ENCODE data around the gene TNC. TPM values are rescaled to one million over a fixed set of nuclear protein-coding genes. Genes with fewer than 3 reads are reported as not detected.

TNC gene
- 572 and 805 TPM in 2 replicates for polyA plus RNA-seq (2012; rRNA removed)
- 444 and 596 TPM in 2 replicates for polyA plus RNA-seq (2012; cell fraction: cytosol; rRNA removed)
- polyA plus RNA-seq (2012; cell fraction: nucleus; rRNA removed): 772 and 1,095 TPM in 2 replicates

- Histone ChIP-seq H3K4me2 (peak within 1 kb of the TSS; percentile 76), H3K27ac (ENCODE audit: low read depth in 2 of 2, low read length in 1 of 2) (peak within 1 kb of the TSS; percentile 87 to 92), H3K9me3 (no peaks in the 10 kb centered on the region), H3K27me3 (ENCODE audit: insufficient read depth) (no peaks in the 10 kb centered on the region), H2AFZ (ENCODE audit: low read depth) (peak within 1 kb of the TSS; percentile 21), H3K36me3 (replicated peaks in 1 of 2; ENCODE audit: control insufficient read depth in 1 of 2, insufficient read depth in 2 of 2, low read length in 1 of 2) (peaks cover 14 to 17% of the 10 kb centered on the region in 2 experiments), H3K4me3 (ENCODE audit: low read depth in 2 of 2, low read length in 1 of 2) (peak within 1 kb of the TSS; percentile 70 to 83), H3K4me1 (ENCODE audit: control insufficient read depth in 1 of 2, insufficient read depth in 2 of 2, low read depth in 1 of 2, low read length in 1 of 2) (peaks cover 10 to 20% of the 10 kb centered on the region in 2 experiments; a peak in 3 of 4 replicates), H3K9me2 (no peaks in the 10 kb centered on the region), H3K9ac (peak within 1 kb of the TSS; percentile 89), H4K20me1 (ENCODE audit: insufficient read depth) (no peaks in the 10 kb centered on the region; the same call in 1 of the 2 replicates), H3F3A (replicated peaks; ENCODE audit: insufficient read depth) (peaks cover 49% of the 10 kb centered on the region), H3K79me2 (ENCODE audit: insufficient read depth) (peaks cover 47% of the 10 kb centered on the region)
- peak; percentile 75 for DNase-seq
- WGBS (ENCODE audit: low lambda C conversion rate): 3% methylated on average over 30 of the region's 37 CpGs
- ChIA-PET CTCF (interaction anchor here (0.7 to 0.9 kb wide), 3 partner anchors 31 to 456 kb away, joined by 3 to 4 read pairs (median 3); no protein-coding TSS in a partner anchor), POLR2A (interaction anchor here (0.6 kb wide), 2 partner anchors 85 to 1541 kb away, joined by 3 to 4 read pairs; no protein-coding TSS in a partner anchor)
- TF ChIP-seq NFIC (IDR thresholded peaks at IDR 0.05; ENCODE audit: borderline replicate concordance) (peak; percentile 91), RAD21 (IDR thresholded peaks at IDR 0.05; ENCODE audit: low read length) (no peak), PBX3 (IDR thresholded peaks at IDR 0.05) (peak; percentile 53; the same call in 1 of the 2 replicates), MXI1 (IDR thresholded peaks at IDR 0.05; ENCODE audit: low read depth, low read length) (peak; percentile 73), POLR2AphosphoS5 (IDR thresholded peaks at IDR 0.05; ENCODE audit: low read depth, low read length) (peak; percentile 96), GATA2 (CRISPR knock-in tag; IDR thresholded peaks at IDR 0.05) (no peak), ZBTB33 (IDR thresholded peaks at IDR 0.05; ENCODE audit: borderline replicate concordance, low read depth) (no peak), REST (IDR thresholded peaks at IDR 0.05; ENCODE audit: low read depth, low read length) (peak; percentile 65), TCF12 (IDR thresholded peaks at IDR 0.05) (no peak; the same call in none of the 2 replicates), NRF1 (IDR thresholded peaks at IDR 0.05; ENCODE audit: low read depth, low read length) (no peak), MEF2A (IDR thresholded peaks at IDR 0.05; ENCODE audit: borderline replicate concordance, low read depth) (no peak), FOXJ3 (CRISPR knock-in tag; IDR thresholded peaks at IDR 0.05) (no peak), EP300 (IDR thresholded peaks at IDR 0.05; ENCODE audit: borderline replicate concordance in 1 of 2, low read depth in 1 of 2, low read length in 1 of 2) (peak; percentile 3 to 24; a peak in 1 of 4 replicates), USF2 (IDR thresholded peaks at IDR 0.05; ENCODE audit: borderline replicate concordance, low read depth, low read length) (no peak), RXRA (IDR thresholded peaks at IDR 0.05; ENCODE audit: borderline replicate concordance, low read depth) (no peak), RFX5 (IDR thresholded peaks at IDR 0.05; ENCODE audit: low read length) (no peak), GABPA (IDR thresholded peaks at IDR 0.05; ENCODE audit: low read depth) (no peak), USF1 (IDR thresholded peaks at IDR 0.05; ENCODE audit: borderline replicate concordance, low read depth) (no peak), CHD2 (IDR thresholded peaks at IDR 0.05; ENCODE audit: low read length, partially characterized antibody) (no peak), TAF1 (IDR thresholded peaks at IDR 0.05; ENCODE audit: borderline replicate concordance, low read depth, low read length) (peak; percentile 88), ELF1 (IDR thresholded peaks at IDR 0.05) (peak; percentile 19; the same call in 1 of the 2 replicates), IRF3 (IDR thresholded peaks at IDR 0.05; ENCODE audit: low read depth, low read length) (no peak)
These were observed at the start of gene TNC for GRCh38 chr9:115117999-115118878. Gene TNC (minus strand): TSS chr9:115118157. CDS start chr9:115091018, 27,139 bp downstream.

Data from SK-N-SH (cell line).